ENCODE measurements around the gene PRICKLE3. TPM values are rescaled to one million over a fixed set of nuclear protein-coding genes. Genes with fewer than 3 reads are reported as not detected.
A peak's percentile ranks its signal among the peaks of the same experiment; 100 is the strongest.
"Not testable (repeated sequence)": the region's sequence is repeated elsewhere in the genome, so short reads cannot be mapped to it uniquely, and the experiment has no call there.

The PRICKLE3 gene
- total RNA-seq, 1 donor from 2014 or later: 9.7 TPM

GRCh38 chrX:49157194-49157593 lies 29.0 kb downstream of the PRICKLE3 start:
- DNase-seq: no peak

- peak; percentile 88 for DNase-seq
Measured at GRCh38 chrX:49155900-49156837, 30.0 kb downstream of the PRICKLE3 start.

GRCh38 chrX:49155243-49155899 lies 30.8 kb downstream of the PRICKLE3 start:
- DNase-seq: peak; percentile 78

GRCh38 chrX:49153467-49153866 lies 32.7 kb downstream of the PRICKLE3 start:
- no peak for DNase-seq

GRCh38 chrX:49149291-49149690 lies 36.9 kb downstream of the PRICKLE3 start:
- not testable (repeated sequence) for DNase-seq

- not testable (repeated sequence) for DNase-seq
Measured at GRCh38 chrX:49148390-49149100, 37.6 kb downstream of the PRICKLE3 start.

- DNase-seq: no peak
Measured at GRCh38 chrX:49147936-49148335, 38.2 kb downstream of the PRICKLE3 start.

GRCh38 chrX:49147282-49147681 lies 38.9 kb downstream of the PRICKLE3 start:
- no peak for DNase-seq

GRCh38 chrX:49143154-49143553 lies 43.0 kb downstream of the PRICKLE3 start:
- not testable (repeated sequence) for DNase-seq

- DNase-seq: peak; percentile 42
Measured at GRCh38 chrX:49142264-49142663, 43.9 kb downstream of the PRICKLE3 start.

GRCh38 chrX:49139713-49140112 lies 46.5 kb downstream of the PRICKLE3 start:
- DNase-seq: no peak

- DNase-seq: peak; percentile 83
Measured at GRCh38 chrX:49137492-49137891, 48.7 kb downstream of the PRICKLE3 start.

GRCh38 chrX:49133759-49134158 lies 52.4 kb downstream of the PRICKLE3 start:
- no peak for DNase-seq

- DNase-seq: not testable (repeated sequence)
Measured at GRCh38 chrX:49132275-49132674, 53.9 kb downstream of the PRICKLE3 start.

- no peak for DNase-seq
Measured at GRCh38 chrX:49129427-49129826, 56.7 kb downstream of the PRICKLE3 start.

- not testable (repeated sequence) for DNase-seq
Measured at GRCh38 chrX:49127742-49128258, 58.4 kb downstream of the PRICKLE3 start.

Other genes with a start within 250 kb of the PRICKLE3 start
- gene OTUD5, start 228.8 kb downstream of the PRICKLE3 start, total RNA-seq: 29.4 and 38.2 TPM in 2 replicates
- 0.34 and 0.79 TPM in 2 replicates for gene KCND1, start 214.5 kb downstream of the PRICKLE3 start, total RNA-seq
- 29.7 and 30.8 TPM in 2 replicates for gene GRIPAP1, start 184.1 kb downstream of the PRICKLE3 start, total RNA-seq
- 22.8 and 32.2 TPM in 2 replicates for gene TFE3, start 143.0 kb downstream of the PRICKLE3 start, total RNA-seq
- 0.85 and 1.4 TPM in 2 replicates for gene CCDC120, start 127.4 kb downstream of the PRICKLE3 start, total RNA-seq
- gene PRAF2, start 112.4 kb downstream of the PRICKLE3 start, total RNA-seq: 2.7 and 5.5 TPM in 2 replicates
- 26.2 and 27.9 TPM in 2 replicates for gene WDR45, start 106.5 kb downstream of the PRICKLE3 start, total RNA-seq
- gene GPKOW, start 62.6 kb downstream of the PRICKLE3 start, total RNA-seq: 24.5 and 27.2 TPM in 2 replicates
- 0.68 and 0.84 TPM in 2 replicates for gene MAGIX, start 23.6 kb downstream of the PRICKLE3 start, total RNA-seq
- gene PLP2, start 14.5 kb downstream of the PRICKLE3 start, total RNA-seq: 2.6 and 13.1 TPM in 2 replicates
- gene SYP, start 13.8 kb upstream of the PRICKLE3 start, total RNA-seq: 0.14 and 0.34 TPM in 2 replicates
- under 0.01 and 0.05 TPM in 2 replicates for gene CACNA1F, start 47.0 kb upstream of the PRICKLE3 start, total RNA-seq
- 9.7 and 12.2 TPM in 2 replicates for gene CCDC22, start 49.1 kb upstream of the PRICKLE3 start, total RNA-seq
- gene FOXP3, start 78.3 kb upstream of the PRICKLE3 start, total RNA-seq: 0.17 TPM in 1 of 2 replicates, not detected in the other
- 1.8 and 3.7 TPM in 2 replicates for gene PPP1R3F, start 83.4 kb upstream of the PRICKLE3 start, total RNA-seq
- gene GAGE10, start 117.3 kb upstream of the PRICKLE3 start, total RNA-seq: not detected in 2 replicates
- gene GAGE12J, start 135.7 kb upstream of the PRICKLE3 start, total RNA-seq: not detected in 2 replicates
- not detected in 2 replicates for gene GAGE13, start 145.2 kb upstream of the PRICKLE3 start, total RNA-seq

Measured in dermis blood vessel endothelial cell (primary cell).